Measurements from ENCODE around the gene NINJ1.

Gene NINJ1

GRCh38 chr9:93087971-93088655 is 45.9 kb downstream of the NINJ1 start:
- in situ Hi-C loops (cut with MboI; ENCODE audit: low sequenced_read_pairs, unreplicated experiment), result no loop called here
- no peak for DNase-seq (ENCODE audit: low spot score)
- TF ChIP-seq CTCF (IDR thresholded peaks at IDR 0.05; ENCODE audit: borderline replicate concordance, control extremely low read depth, extremely low read depth, insufficient read depth, missing control alignments), result no peak

- in situ Hi-C loops (cut with MboI; ENCODE audit: low sequenced_read_pairs, unreplicated experiment), result no loop called here
- no peak for TF ChIP-seq CTCF (IDR thresholded peaks at IDR 0.05; ENCODE audit: borderline replicate concordance, control extremely low read depth, extremely low read depth, insufficient read depth, missing control alignments)
- no peak for DNase-seq (ENCODE audit: low spot score)
Measured at GRCh38 chr9:93086447-93087224, 47.4 kb downstream of the NINJ1 start.

GRCh38 chr9:93085676-93086075 is 48.4 kb downstream of the NINJ1 start:
- in situ Hi-C loops (cut with MboI; ENCODE audit: low sequenced_read_pairs, unreplicated experiment), result no loop called here

GRCh38 chr9:93084471-93084881 is 49.6 kb downstream of the NINJ1 start:
- no peak for DNase-seq (ENCODE audit: low spot score)

More at GRCh38 chr9:93085676-93086075, 48.4 kb downstream of the NINJ1 start:
- TF ChIP-seq CTCF (IDR thresholded peaks at IDR 0.05; ENCODE audit: borderline replicate concordance, control extremely low read depth, extremely low read depth, insufficient read depth, missing control alignments), result no peak
- no peak for DNase-seq (ENCODE audit: low spot score)

GRCh38 chr9:93083592-93084470 is 50.2 kb downstream of the NINJ1 start:
- no peak for DNase-seq (ENCODE audit: low spot score)
- in situ Hi-C loops (cut with MboI; ENCODE audit: low sequenced_read_pairs, unreplicated experiment), result no loop called here
- no peak for TF ChIP-seq CTCF (IDR thresholded peaks at IDR 0.05; ENCODE audit: borderline replicate concordance, control extremely low read depth, extremely low read depth, insufficient read depth, missing control alignments)

More at GRCh38 chr9:93084471-93084881, 49.6 kb downstream of the NINJ1 start:
- in situ Hi-C loops (cut with MboI; ENCODE audit: low sequenced_read_pairs, unreplicated experiment), result no loop called here
- no peak for TF ChIP-seq CTCF (IDR thresholded peaks at IDR 0.05; ENCODE audit: borderline replicate concordance, control extremely low read depth, extremely low read depth, insufficient read depth, missing control alignments)

- DNase-seq (ENCODE audit: low spot score), result no peak
Measured at GRCh38 chr9:93082841-93083411, 51.1 kb downstream of the NINJ1 start.

More at GRCh38 chr9:93082841-93083411, 51.1 kb downstream of the NINJ1 start:
- in situ Hi-C loops (cut with MboI; ENCODE audit: low sequenced_read_pairs, unreplicated experiment), result no loop called here
- TF ChIP-seq CTCF (IDR thresholded peaks at IDR 0.05; ENCODE audit: borderline replicate concordance, control extremely low read depth, extremely low read depth, insufficient read depth, missing control alignments), result no peak

Data from GM13976 (cell line).